ENCODE results near the gene TAS2R40.
"Not testable (repeated sequence)": the region's sequence is repeated elsewhere in the genome, so short reads cannot be mapped to it uniquely, and the experiment has no call there.

TAS2R40 gene

GRCh38 chr7:143221737-143222136 lies at the start of gene TAS2R40:
TSS of gene TAS2R40 (plus strand) at chr7:143222037. CDS start at chr7:143222079, 42 bp downstream.
- DNase-seq, result no peak

GRCh38 chr7:143172354-143172753 lies 49.5 kb upstream of the TAS2R40 start:
- DNase-seq, result no peak

- DNase-seq, result no peak
Observed at GRCh38 chr7:143176128-143176527, 45.7 kb upstream of the TAS2R40 start.

GRCh38 chr7:143177374-143178119 lies 44.3 kb upstream of the TAS2R40 start:
- DNase-seq, result no peak

GRCh38 chr7:143180771-143181170 lies 41.1 kb upstream of the TAS2R40 start:
- not testable (repeated sequence) for DNase-seq

- no peak for DNase-seq
Observed at GRCh38 chr7:143181349-143181748, 40.5 kb upstream of the TAS2R40 start.

GRCh38 chr7:143183024-143183423 lies 38.8 kb upstream of the TAS2R40 start, which contains the start of gene TAS2R39:
TSS of gene TAS2R39 (plus strand) at chr7:143183419. CDS start at chr7:143183419, 0 bp downstream.
- DNase-seq, result no peak

- no peak for DNase-seq
Observed at GRCh38 chr7:143185551-143185950, 36.3 kb upstream of the TAS2R40 start.

- no peak for DNase-seq
Observed at GRCh38 chr7:143188994-143189393, 32.8 kb upstream of the TAS2R40 start.

GRCh38 chr7:143193880-143194279 lies 28.0 kb upstream of the TAS2R40 start:
- DNase-seq, result no peak

GRCh38 chr7:143199040-143199439 lies 22.8 kb upstream of the TAS2R40 start:
- DNase-seq, result no peak

GRCh38 chr7:143202161-143202560 lies 19.7 kb upstream of the TAS2R40 start:
- no peak for DNase-seq

- DNase-seq, result peak in 1 of 56 donors; percentile 8
Observed at GRCh38 chr7:143203386-143203785, 18.5 kb upstream of the TAS2R40 start.

GRCh38 chr7:143205560-143206293 lies 16.1 kb upstream of the TAS2R40 start:
- peak in 15 of 56 donors; percentile 2 to 49 (median 15) for DNase-seq

- no peak for DNase-seq
Observed at GRCh38 chr7:143210541-143210940, 11.3 kb upstream of the TAS2R40 start.

GRCh38 chr7:143213478-143213877 lies 8.4 kb upstream of the TAS2R40 start:
- DNase-seq, result not testable (repeated sequence)

GRCh38 chr7:143214789-143215679 lies 6.8 kb upstream of the TAS2R40 start:
- DNase-seq, result peak in 40 of 56 donors; percentile 4 to 70 (median 32)

- peak in 14 of 56 donors; percentile 4 to 60 (median 21) for DNase-seq
Observed at GRCh38 chr7:143216151-143216550, 5.7 kb upstream of the TAS2R40 start.

GRCh38 chr7:143216686-143217085 lies 5.2 kb upstream of the TAS2R40 start:
- DNase-seq, result no peak

GRCh38 chr7:143217806-143218205 lies 4.0 kb upstream of the TAS2R40 start:
- no peak for DNase-seq

GRCh38 chr7:143221286-143221685 lies 551 bp upstream of the TAS2R40 start:
- no peak for DNase-seq
